Endothelial cell of umbilical vein (primary cell): ENCODE results near the gene IKZF4. TPM values are rescaled to one million over a fixed set of nuclear protein-coding genes. Genes with fewer than 3 reads are reported as not detected.

Experiments
- BruUV-seq: library from RNA; stranded (reverse); fragments of 400-500 nt; replicated peaks from 2 replicates; lab custom pipeline; 2021; lab: Mats Ljungman, UMichigan
- CTCF ChIA-PET: fragments of 300-600, 350-600 bp; sonication (Branson Sonifier 250); formaldehyde crosslinking; loops from one replicate; lab custom pipeline; 2021; ENCODE audit warnings: antibody characterized with exemption, inconsistent platforms; lab: Charles Lee
- POLR2A ChIA-PET: fragments of 300-600, 350-600 bp; sonication (Branson Sonifier 250); formaldehyde crosslinking; loops from one replicate; lab custom pipeline; 2021; ENCODE audit warnings: antibody characterized with exemption, inconsistent platforms; lab: Charles Lee
- DNase-seq: peaks from one replicate; pipeline ENCODE4 v3.0.0-alpha.2; 2011; ENCODE audit warnings: low read depth, low spot score
- FAIRE-seq: peaks from 2 replicates; lab custom pipeline; 2011; peaks lifted over from hg19 to GRCh38; lab: Jason Lieb, UNC
- H2AFZ ChIP-seq: 2 replicates; pipeline ENCODE4 v1.6.0; 2012; ENCODE audit warnings: low read depth, low read length, control low read depth, inconsistent platforms
- H3K27ac ChIP-seq: 2 replicates; pipeline ENCODE4 v1.5.1; 2011; ENCODE audit warnings: low read depth, mild to moderate bottlenecking, control low read depth, low read length, moderate library complexity; ENCODE audit not compliant: insufficient read depth
- H3K27me3 ChIP-seq, 2 experiments: 2 replicates each; pipeline versions ENCODE4 v1.6.0 to v1.6.1; 2011; ENCODE audit warnings: low read length in 2 of 2, mixed read lengths in 1 of 2; ENCODE audit not compliant: control insufficient read depth in 2 of 2, insufficient read depth in 2 of 2
- H3K36me3 ChIP-seq, 2 experiments: 2 replicates in 1 of 2; 3 replicates in 1 of 2; pipeline ENCODE4 v1.5.1; 2011; ENCODE audit warnings: low read length in 2 of 2, mild to moderate bottlenecking in 1 of 2, moderate library complexity in 1 of 2; ENCODE audit not compliant: control insufficient read depth in 2 of 2, insufficient read depth in 2 of 2; ENCODE audit errors: extremely low read depth in 1 of 2
- H3K4me1 ChIP-seq: 3 replicates; pipeline ENCODE4 v1.5.1; 2011; ENCODE audit warnings: mild to moderate bottlenecking, low read length; ENCODE audit not compliant: control insufficient read depth, insufficient read depth; ENCODE audit errors: extremely low read depth
- H3K4me2 ChIP-seq: 2 replicates; pipeline ENCODE4 v1.6.1; 2011; ENCODE audit warnings: low read length, control low read depth, mixed read lengths; ENCODE audit not compliant: insufficient read depth
- H3K4me3 ChIP-seq, 3 experiments: fragments of 200-600 bp in 1 of 3; sonication (generic), shearing (Covaris generic) in 1 of 3; replicated peaks in 1 of 3; 2 replicates each; pipeline ENCODE4 v1.5.1; 2011 to 2016; ENCODE audit warnings: control low read depth in 3 of 3, low read length in 3 of 3, mild to moderate bottlenecking in 2 of 3, inconsistent platforms in 1 of 3, low read depth in 1 of 3, moderate library complexity in 1 of 3; ENCODE audit not compliant: insufficient read depth in 1 of 3
- H3K79me2 ChIP-seq: 2 replicates; pipeline ENCODE4 v1.6.0; 2012; ENCODE audit warnings: low read length, inconsistent platforms; ENCODE audit not compliant: control insufficient read depth, insufficient read depth
- H3K9ac ChIP-seq: replicated peaks from 2 replicates; pipeline ENCODE3; 2011; ENCODE audit warnings: low read length, control low read depth; ENCODE audit not compliant: insufficient read depth; ENCODE audit errors: extremely low read depth
- H3K9me1 ChIP-seq: replicated peaks from 3 replicates; pipeline ENCODE4 v1.6.0; 2011; ENCODE audit warnings: mild to moderate bottlenecking, low read length; ENCODE audit not compliant: control insufficient read depth, insufficient read depth; ENCODE audit errors: extremely low read depth
- H3K9me3 ChIP-seq: replicated peaks from 2 replicates; pipeline ENCODE4 v1.5.1; 2012; ENCODE audit warnings: low read length, inconsistent platforms; ENCODE audit not compliant: control insufficient read depth, insufficient read depth
- H4K20me1 ChIP-seq: replicated peaks from 2 replicates; pipeline ENCODE3; 2011; ENCODE audit warnings: mild to moderate bottlenecking, low read length; ENCODE audit not compliant: control insufficient read depth, insufficient read depth; ENCODE audit errors: extremely low read depth
- CTCF ChIP-seq, 2 donors: IDR thresholded peaks; 1 replicate in 1 of 2; 2 replicates in 1 of 2; pipeline ENCODE4 v1.5.1; 2011; ENCODE audit warnings: low read length in 2 of 2, mild to moderate bottlenecking in 2 of 2, moderate library complexity in 2 of 2, control low read depth in 1 of 2, inconsistent platforms in 1 of 2, low read depth in 1 of 2; ENCODE audit not compliant: insufficient read depth in 1 of 2; ENCODE audit errors: extremely low read depth in 1 of 2
- EZH2 ChIP-seq: IDR thresholded peaks from 2 replicates; pipeline ENCODE4 v1.6.1; 2012; ENCODE audit warnings: borderline replicate concordance, low read depth, mild to moderate bottlenecking, moderate library complexity, low read length, inconsistent platforms; ENCODE audit not compliant: severe bottlenecking
- FOS ChIP-seq: IDR thresholded peaks from 2 replicates; pipeline ENCODE4 v1.6.1; 2011; ENCODE audit warnings: mild to moderate bottlenecking, low read length, moderate library complexity, borderline replicate concordance; ENCODE audit not compliant: insufficient read depth
- MAX ChIP-seq: IDR thresholded peaks from 2 replicates; pipeline ENCODE4 v1.6.1; 2011; ENCODE audit not compliant: insufficient read depth, insufficient read length
- MYC ChIP-seq: IDR thresholded peaks from one replicate; pipeline ENCODE4 v1.6.1; 2011; ENCODE audit warnings: mild to moderate bottlenecking, low read depth, low read length
- POLR2A ChIP-seq: IDR thresholded peaks from 2 replicates; pipeline ENCODE4 v1.6.1; 2012; ENCODE audit warnings: low read depth, mild to moderate bottlenecking, control low read depth, low read length
- POLR2AphosphoS5 ChIP-seq: IDR thresholded peaks from 2 replicates; pipeline ENCODE4 v1.6.1; 2012; ENCODE audit warnings: low read depth, mild to moderate bottlenecking, control low read depth, low read length, moderate library complexity; ENCODE audit not compliant: insufficient read depth
- dilution Hi-C: fragments of 300-500 bp; cut with MboI; formaldehyde crosslinking; loops from one replicate; pipeline ENCODE4 v1.15.0; 2019; ENCODE audit warnings: low sequenced_read_pairs; ENCODE audit not compliant: extremely low pct_ligation_motif_present
- intact Hi-C: fragments of 100-400 bp; cut with micrococcal nuclease; formaldehyde crosslinking; loops from one replicate; pipeline ENCODE4 v1.10.0; 2022
- polyA plus RNA-seq, 4 experiments: library from polyadenylated mRNA; depleted of rRNA in 3 of 4; stranded (reverse) in 3 of 4; unstranded in 1 of 4; fragments of >200 nt; gene quantifications; 2 replicates each; pipeline versions ENCODE4 v1.2.1 to v1.2.3, GENCODE V29; 2011 to 2012; ENCODE audit warnings: missing spikeins in 1 of 4
- total RNA-seq: library from RNA; stranded (reverse); gene quantifications from 2 replicates; pipeline ENCODE4 v1.2.3, GENCODE V29; 2021

The IKZF4 gene
- total and polyA plus RNA-seq, 2 donors (not counting 3 experiments of a cell fraction or from before 2014, with no cell fraction given): 3.4 to 5.4 TPM

- Histone ChIP-seq H3K4me3 (no peak overlapping the region), H3K79me2 (no peaks in the 10 kb centered on the region), H3K36me3 (peaks cover 27 to 31% of the 10 kb centered on the region in 2 experiments), H3K4me2 (no peak overlapping the region), H3K9me3 (no peaks in the 10 kb centered on the region), H4K20me1 (no peaks in the 10 kb centered on the region), H3K9ac (no peak overlapping the region), H3K27ac (no peak overlapping the region), H3K4me1 (no peaks in the 10 kb centered on the region), H3K27me3 (no peaks in the 10 kb centered on the region), H2AFZ (no peak overlapping the region), H3K9me1 (no peaks in the 10 kb centered on the region)
- DNase-seq (no peak), FAIRE-seq (no peak)
- no peak for TF ChIP-seq MYC
- TF ChIP-seq MAX: no peak
- TF ChIP-seq CTCF (IDR thresholded peaks at IDR 0.05; ENCODE audit: extremely low read depth in 1 of 2, insufficient read depth in 1 of 2, low read depth in 1 of 2, low read length in 2 of 2): no peak
- TF ChIP-seq POLR2A: no peak
- no peak for TF ChIP-seq POLR2AphosphoS5
- TF ChIP-seq FOS: no peak
- TF ChIP-seq EZH2: no peak
- POLR2A ChIA-PET: no interaction called here
- intact Hi-C loops (no loop called here), dilution Hi-C loops (no loop called here)
- no TSS peak for BruUV-seq
- CTCF ChIA-PET: interaction anchor here (1.2 kb wide), 1 partner anchor 38 kb away, joined by 9 read pairs; no protein-coding TSS in a partner anchor
These were observed 29.7 kb upstream of the IKZF4 start for GRCh38 chr12:55991110-55991509.
